MM.1S (cell line): ENCODE measurements around the gene UTP25.

Experiments
- EZH2phosphoT487 ChIP-seq: fragments of 300-600 bp; sonication (generic); IDR thresholded peaks from 2 replicates; pipeline ENCODE4 v1.6.1; 2018; ENCODE audit warnings: antibody characterized with exemption, low read length
- TF ChIP-seq, protein P1 (sequence below): fragments of 300-600 bp; sonication (generic); IDR thresholded peaks from 2 replicates; pipeline ENCODE4 v1.5.1; 2016; ENCODE audit warnings: antibody characterized with exemption, low read length, mixed read lengths

DNA sequence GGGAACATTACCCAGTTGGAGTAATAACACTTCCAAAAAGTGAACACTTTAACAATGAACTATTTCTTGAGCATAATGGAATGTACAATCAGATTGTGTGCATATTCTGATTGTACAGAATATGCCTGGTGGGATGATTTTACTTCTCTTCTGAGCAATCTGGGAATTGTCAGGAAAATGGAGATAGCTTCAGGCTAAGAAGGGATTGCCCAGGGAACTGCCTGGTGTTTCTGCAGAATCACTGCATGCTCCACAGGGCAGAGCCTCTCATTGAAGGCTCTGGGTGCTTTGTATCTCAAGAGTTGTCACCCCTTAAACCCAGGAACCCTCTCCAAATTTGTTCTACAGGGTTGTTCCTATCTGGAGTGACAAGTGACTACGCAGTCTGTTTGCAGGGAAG is 51.2 kb downstream of the UTP25 start:
- TF ChIP-seq EZH2phosphoT487, result no peak
- TF ChIP-seq, protein P1, sequence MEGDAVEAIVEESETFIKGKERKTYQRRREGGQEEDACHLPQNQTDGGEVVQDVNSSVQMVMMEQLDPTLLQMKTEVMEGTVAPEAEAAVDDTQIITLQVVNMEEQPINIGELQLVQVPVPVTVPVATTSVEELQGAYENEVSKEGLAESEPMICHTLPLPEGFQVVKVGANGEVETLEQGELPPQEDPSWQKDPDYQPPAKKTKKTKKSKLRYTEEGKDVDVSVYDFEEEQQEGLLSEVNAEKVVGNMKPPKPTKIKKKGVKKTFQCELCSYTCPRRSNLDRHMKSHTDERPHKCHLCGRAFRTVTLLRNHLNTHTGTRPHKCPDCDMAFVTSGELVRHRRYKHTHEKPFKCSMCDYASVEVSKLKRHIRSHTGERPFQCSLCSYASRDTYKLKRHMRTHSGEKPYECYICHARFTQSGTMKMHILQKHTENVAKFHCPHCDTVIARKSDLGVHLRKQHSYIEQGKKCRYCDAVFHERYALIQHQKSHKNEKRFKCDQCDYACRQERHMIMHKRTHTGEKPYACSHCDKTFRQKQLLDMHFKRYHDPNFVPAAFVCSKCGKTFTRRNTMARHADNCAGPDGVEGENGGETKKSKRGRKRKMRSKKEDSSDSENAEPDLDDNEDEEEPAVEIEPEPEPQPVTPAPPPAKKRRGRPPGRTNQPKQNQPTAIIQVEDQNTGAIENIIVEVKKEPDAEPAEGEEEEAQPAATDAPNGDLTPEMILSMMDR, result no peak
